ENCODE measurements around the gene KRT79.

- TF ChIP-seq TAF1 (IDR thresholded peaks at IDR 0.05; ENCODE audit: low read depth, low read length) (no peak), POLR2AphosphoS5 (IDR thresholded peaks at IDR 0.05; ENCODE audit: low read depth, low read length) (no peak), POLR2A (IDR thresholded peaks at IDR 0.05; ENCODE audit: low read depth, low read length) (no peak), SPI1 (IDR thresholded peaks at IDR 0.05; ENCODE audit: low read depth, low read length) (no peak), PAX5 (IDR thresholded peaks at IDR 0.05; ENCODE audit: insufficient read depth, low read length, severe bottlenecking) (no peak)
Observed at GRCh38 chr12:52806169-52806811, 27.8 kb downstream of the KRT79 start.

Data from GM12891 (cell line).